ENCODE results near the gene EZH2. TPM values are rescaled to one million over a fixed set of nuclear protein-coding genes. Genes with fewer than 3 reads are reported as not detected.

The EZH2 gene
- total and polyA plus RNA-seq, 2 donors (not counting 3 experiments of a cell fraction or from before 2014, with no cell fraction given), result 16.9 to 33.4 TPM

- dilution Hi-C loops (cut with MboI; ENCODE audit: extremely low pct_ligation_motif_present, low sequenced_read_pairs), result no loop called here
- intact Hi-C loops (cut with micrococcal nuclease), result no loop called here
- H3K9ac ChIP-seq (replicated peaks; ENCODE audit: extremely low read depth, insufficient read depth, low read length), result no peak overlapping the region
- no peak overlapping the region for H3K27ac ChIP-seq (ENCODE audit: insufficient read depth, low read depth, low read length)
- ChIA-PET CTCF (interaction anchor here (2.0 kb wide), 1 partner anchor 12 kb away, joined by 4 read pairs; no protein-coding TSS in a partner anchor), POLR2A (no interaction called here)
- no peaks in the 10 kb centered on the region for H3K9me1 ChIP-seq (replicated peaks; ENCODE audit: control insufficient read depth, extremely low read depth, insufficient read depth, low read length)
- H3K36me3 ChIP-seq (ENCODE audit: control insufficient read depth in 2 of 2, extremely low read depth in 1 of 2, insufficient read depth in 2 of 2, low read length in 2 of 2), result peaks cover 10 to 26% of the 10 kb centered on the region in 2 experiments
- no peaks in the 10 kb centered on the region for H3K9me3 ChIP-seq (replicated peaks; ENCODE audit: control insufficient read depth, insufficient read depth, low read length)
- no peaks in the 10 kb centered on the region for H3K4me1 ChIP-seq (ENCODE audit: control insufficient read depth, extremely low read depth, insufficient read depth, low read length)
- no peak overlapping the region for H3K4me2 ChIP-seq (ENCODE audit: insufficient read depth, low read length)
- FAIRE-seq (no peak), DNase-seq (ENCODE audit: low read depth, low spot score) (no peak)
- no peaks in the 10 kb centered on the region for H4K20me1 ChIP-seq (replicated peaks; ENCODE audit: control insufficient read depth, extremely low read depth, insufficient read depth, low read length)
- H3K79me2 ChIP-seq (ENCODE audit: control insufficient read depth, insufficient read depth, low read length), result no peaks in the 10 kb centered on the region
- H2AFZ ChIP-seq (ENCODE audit: low read depth, low read length), result no peak overlapping the region
- no peaks in the 10 kb centered on the region for H3K27me3 ChIP-seq (ENCODE audit: control insufficient read depth in 2 of 2, insufficient read depth in 2 of 2, low read length in 2 of 2)
- no TSS peak for BruUV-seq (replicated peaks)
- no peak for TF ChIP-seq POLR2A (IDR thresholded peaks at IDR 0.05; ENCODE audit: low read depth, low read length)
- no peak for TF ChIP-seq CTCF (IDR thresholded peaks at IDR 0.05; ENCODE audit: extremely low read depth in 1 of 2, insufficient read depth in 1 of 2, low read depth in 1 of 2, low read length in 2 of 2)
- no peak for TF ChIP-seq JUN (IDR thresholded peaks at IDR 0.05; ENCODE audit: borderline replicate concordance, insufficient read depth, insufficient read length, low read depth)
- no peak for TF ChIP-seq GATA2 (IDR thresholded peaks at IDR 0.05; ENCODE audit: insufficient read depth, insufficient read length, low read depth, low read length)
- TF ChIP-seq FOS (IDR thresholded peaks at IDR 0.05; ENCODE audit: borderline replicate concordance, insufficient read depth, low read length), result no peak
- no peak for TF ChIP-seq MAX (IDR thresholded peaks at IDR 0.05; ENCODE audit: insufficient read depth, insufficient read length)
- no peak for TF ChIP-seq POLR2AphosphoS5 (IDR thresholded peaks at IDR 0.05; ENCODE audit: insufficient read depth, low read depth, low read length)
- TF ChIP-seq EZH2 (IDR thresholded peaks at IDR 0.05; ENCODE audit: borderline replicate concordance, low read depth, low read length, severe bottlenecking), result no peak
- H3K4me3 ChIP-seq (replicated peaks in 1 of 3; ENCODE audit: insufficient read depth in 1 of 3, low read depth in 1 of 3, low read length in 3 of 3), result no peak overlapping the region
Measured at GRCh38 chr7:148804343-148805235, 79.5 kb downstream of the EZH2 start.
